Neural cell (in vitro differentiated cells): ENCODE results near the gene MTRF1L. TPM values are rescaled to one million over a fixed set of nuclear protein-coding genes. Genes with fewer than 3 reads are reported as not detected.

Experiments
- H2AFZ ChIP-seq: fragments of 200-600, 300-800 bp; sonication (generic), shearing (Covaris generic); 2 replicates; pipeline ENCODE4 v1.6.0; 2014; ENCODE audit warnings: low read depth, mild to moderate bottlenecking, antibody characterized with exemption, low read length, moderate library complexity
- H3F3A ChIP-seq: fragments of 200-600 bp; shearing (Covaris generic); 2 replicates; pipeline ENCODE4 v1.6.1; 2016; ENCODE audit warnings: mild to moderate bottlenecking, moderate library complexity, mixed read lengths, antibody characterized with exemption, low read length; ENCODE audit not compliant: insufficient read depth, poor library complexity, severe bottlenecking
- H3K27ac ChIP-seq: fragments of 200-600, 300-800 bp; sonication (generic), shearing (Covaris generic); 2 replicates; pipeline ENCODE4 v1.5.1; 2014; ENCODE audit warnings: mild to moderate bottlenecking, low read length, moderate library complexity
- H3K27me3 ChIP-seq: fragments of 300-800, 200-600 bp; sonication (generic), shearing (Covaris generic); 2 replicates; pipeline ENCODE4 v1.6.0; 2014; ENCODE audit warnings: mild to moderate bottlenecking, low read depth, low read length, moderate library complexity; ENCODE audit not compliant: insufficient read depth
- H3K36me3 ChIP-seq: fragments of 300-800, 200-600 bp; sonication (generic), shearing (Covaris generic); 2 replicates; pipeline ENCODE4 v1.5.1; 2014; ENCODE audit warnings: mild to moderate bottlenecking, antibody characterized with exemption, low read length, moderate library complexity; ENCODE audit not compliant: insufficient read depth
- H3K4me2 ChIP-seq: fragments of 300-800, 200-600 bp; sonication (generic), shearing (Covaris generic); 2 replicates; pipeline ENCODE4 v1.6.0; 2014; ENCODE audit warnings: mild to moderate bottlenecking, low read length
- H3K4me3 ChIP-seq: fragments of 300-800, 200-600 bp; sonication (generic), shearing (Covaris generic); 2 replicates; pipeline ENCODE4 v1.5.1; 2014; ENCODE audit warnings: mild to moderate bottlenecking, low read length, moderate library complexity
- H3K79me2 ChIP-seq: fragments of 200-600 bp; shearing (Covaris generic); replicated peaks from 2 replicates; pipeline ENCODE4 v1.6.0; 2014; ENCODE audit warnings: mild to moderate bottlenecking, low read length, moderate library complexity; ENCODE audit not compliant: insufficient read depth
- H3K9ac ChIP-seq: fragments of 300-800, 200-600 bp; sonication (generic), shearing (Covaris generic); 2 replicates; pipeline ENCODE4 v1.6.1; 2016; ENCODE audit warnings: mild to moderate bottlenecking, low read length, mixed read lengths
- H3K9me2 ChIP-seq: fragments of 200-600 bp; shearing (Covaris generic); 2 replicates; pipeline ENCODE4 v1.6.1; 2016; ENCODE audit warnings: mild to moderate bottlenecking, low read length, mixed read lengths; ENCODE audit not compliant: insufficient read depth
- H3K9me3 ChIP-seq: fragments of 200-600, 300-800 bp; sonication (generic), shearing (Covaris generic); 2 replicates; pipeline ENCODE4 v1.6.1; 2016; ENCODE audit warnings: mild to moderate bottlenecking, mixed run types, low read length, moderate library complexity, mixed read lengths
- H4K20me1 ChIP-seq: fragments of 200-600 bp; shearing (Covaris generic); 2 replicates; pipeline ENCODE4 v1.6.1; 2016; ENCODE audit warnings: mild to moderate bottlenecking, mixed run types; ENCODE audit not compliant: insufficient read depth
- EP300 ChIP-seq: fragments of 450-650 bp; conservative IDR thresholded peaks from 2 replicates; pipeline ENCODE4 v1.6.1; 2014; ENCODE audit warnings: antibody characterized with exemption, mild to moderate bottlenecking, moderate library complexity; ENCODE audit not compliant: poor library complexity, severe bottlenecking
- EZH2 ChIP-seq: fragments of 200-600, 300-800 bp; shearing (Covaris generic), sonication (generic); IDR thresholded peaks from 2 replicates; pipeline ENCODE4 v1.6.1; 2014; ENCODE audit warnings: antibody characterized with exemption, low read length, borderline replicate concordance, mild to moderate bottlenecking; ENCODE audit not compliant: insufficient read depth, poor library complexity, severe bottlenecking
- MXI1 ChIP-seq: fragments of 450-650 bp; conservative IDR thresholded peaks from 2 replicates; pipeline ENCODE4 v1.6.1; 2014; ENCODE audit warnings: antibody characterized with exemption, mild to moderate bottlenecking; ENCODE audit not compliant: poor library complexity, severe bottlenecking
- POLR2AphosphoS5 ChIP-seq: IDR thresholded peaks from 2 replicates; pipeline ENCODE4 v1.6.1; 2012
- RAD21 ChIP-seq: fragments of 450-650 bp; conservative IDR thresholded peaks from 2 replicates; pipeline ENCODE4 v1.6.1; 2014; ENCODE audit warnings: antibody characterized with exemption, mild to moderate bottlenecking, moderate library complexity
- SMC3 ChIP-seq: fragments of 450-650 bp; conservative IDR thresholded peaks from 2 replicates; pipeline ENCODE4 v1.6.1; 2014; ENCODE audit warnings: antibody characterized with exemption, mild to moderate bottlenecking, moderate library complexity; ENCODE audit not compliant: poor library complexity
- TAF1 ChIP-seq: IDR thresholded peaks from 2 replicates; pipeline ENCODE4 v1.6.1; 2012; ENCODE audit warnings: low read depth
- polyA plus RNA-seq: library from polyadenylated mRNA; depleted of rRNA; stranded (reverse); fragments of >200 nt; gene quantifications from 2 replicates; pipeline ENCODE4 v1.2.3, GENCODE V29; 2014
- TF ChIP-seq, protein P1 (sequence below): IDR thresholded peaks from 2 replicates; pipeline ENCODE4 v1.6.1; 2012; ENCODE audit warnings: borderline replicate concordance
- TF ChIP-seq, protein P2 (sequence below): fragments of 450-650 bp; IDR thresholded peaks from 2 replicates; pipeline ENCODE4 v1.5.1; 2014; ENCODE audit warnings: antibody characterized with exemption, mild to moderate bottlenecking, moderate library complexity; ENCODE audit not compliant: poor library complexity, severe bottlenecking

Gene MTRF1L
- polyA plus RNA-seq, 1 donor from 2014 or later = 14.0 TPM

DNA sequence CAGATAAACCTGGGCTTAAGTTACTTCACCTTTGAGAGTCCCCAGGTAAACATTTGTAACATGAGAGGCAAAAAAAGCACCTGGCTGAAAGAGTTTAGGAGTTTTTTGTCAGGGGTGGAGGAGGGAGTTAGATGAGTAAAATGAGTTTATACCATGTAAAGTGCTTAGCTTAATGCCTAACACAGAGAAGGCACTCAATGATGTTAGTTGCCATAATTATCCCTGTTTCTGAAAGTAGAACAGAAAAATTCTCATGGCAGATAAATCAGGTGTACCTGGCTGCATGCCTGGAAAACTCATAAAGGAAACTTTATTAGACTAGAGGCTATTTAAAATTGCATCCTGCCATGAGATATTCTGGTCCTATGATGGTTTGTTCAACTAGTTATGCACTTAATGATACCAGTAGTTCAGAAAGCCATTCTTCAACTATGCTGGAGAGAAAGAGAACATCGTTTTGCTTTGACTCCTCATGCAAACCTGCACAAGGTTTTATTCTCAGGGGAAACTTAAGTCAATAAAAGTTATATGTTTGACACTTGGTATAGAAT is 60.1 kb downstream of the MTRF1L start:
- no peaks in the 10 kb centered on the region for H4K20me1 ChIP-seq
- no peak overlapping the region for H2AFZ ChIP-seq
- H3K79me2 ChIP-seq = no peaks in the 10 kb centered on the region
- H3K9me3 ChIP-seq = no peaks in the 10 kb centered on the region
- H3K4me3 ChIP-seq = no peak overlapping the region
- no peak overlapping the region for H3K9ac ChIP-seq
- H3K27me3 ChIP-seq = no peaks in the 10 kb centered on the region
- TF ChIP-seq, protein P1, sequence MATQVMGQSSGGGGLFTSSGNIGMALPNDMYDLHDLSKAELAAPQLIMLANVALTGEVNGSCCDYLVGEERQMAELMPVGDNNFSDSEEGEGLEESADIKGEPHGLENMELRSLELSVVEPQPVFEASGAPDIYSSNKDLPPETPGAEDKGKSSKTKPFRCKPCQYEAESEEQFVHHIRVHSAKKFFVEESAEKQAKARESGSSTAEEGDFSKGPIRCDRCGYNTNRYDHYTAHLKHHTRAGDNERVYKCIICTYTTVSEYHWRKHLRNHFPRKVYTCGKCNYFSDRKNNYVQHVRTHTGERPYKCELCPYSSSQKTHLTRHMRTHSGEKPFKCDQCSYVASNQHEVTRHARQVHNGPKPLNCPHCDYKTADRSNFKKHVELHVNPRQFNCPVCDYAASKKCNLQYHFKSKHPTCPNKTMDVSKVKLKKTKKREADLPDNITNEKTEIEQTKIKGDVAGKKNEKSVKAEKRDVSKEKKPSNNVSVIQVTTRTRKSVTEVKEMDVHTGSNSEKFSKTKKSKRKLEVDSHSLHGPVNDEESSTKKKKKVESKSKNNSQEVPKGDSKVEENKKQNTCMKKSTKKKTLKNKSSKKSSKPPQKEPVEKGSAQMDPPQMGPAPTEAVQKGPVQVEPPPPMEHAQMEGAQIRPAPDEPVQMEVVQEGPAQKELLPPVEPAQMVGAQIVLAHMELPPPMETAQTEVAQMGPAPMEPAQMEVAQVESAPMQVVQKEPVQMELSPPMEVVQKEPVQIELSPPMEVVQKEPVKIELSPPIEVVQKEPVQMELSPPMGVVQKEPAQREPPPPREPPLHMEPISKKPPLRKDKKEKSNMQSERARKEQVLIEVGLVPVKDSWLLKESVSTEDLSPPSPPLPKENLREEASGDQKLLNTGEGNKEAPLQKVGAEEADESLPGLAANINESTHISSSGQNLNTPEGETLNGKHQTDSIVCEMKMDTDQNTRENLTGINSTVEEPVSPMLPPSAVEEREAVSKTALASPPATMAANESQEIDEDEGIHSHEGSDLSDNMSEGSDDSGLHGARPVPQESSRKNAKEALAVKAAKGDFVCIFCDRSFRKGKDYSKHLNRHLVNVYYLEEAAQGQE = no peak
- TF ChIP-seq TAF1 (no peak), MXI1 (no peak), SMC3 (no peak), EZH2 (no peak), RAD21 (no peak), EP300 (no peak), POLR2AphosphoS5 (no peak)
- TF ChIP-seq, protein P2, sequence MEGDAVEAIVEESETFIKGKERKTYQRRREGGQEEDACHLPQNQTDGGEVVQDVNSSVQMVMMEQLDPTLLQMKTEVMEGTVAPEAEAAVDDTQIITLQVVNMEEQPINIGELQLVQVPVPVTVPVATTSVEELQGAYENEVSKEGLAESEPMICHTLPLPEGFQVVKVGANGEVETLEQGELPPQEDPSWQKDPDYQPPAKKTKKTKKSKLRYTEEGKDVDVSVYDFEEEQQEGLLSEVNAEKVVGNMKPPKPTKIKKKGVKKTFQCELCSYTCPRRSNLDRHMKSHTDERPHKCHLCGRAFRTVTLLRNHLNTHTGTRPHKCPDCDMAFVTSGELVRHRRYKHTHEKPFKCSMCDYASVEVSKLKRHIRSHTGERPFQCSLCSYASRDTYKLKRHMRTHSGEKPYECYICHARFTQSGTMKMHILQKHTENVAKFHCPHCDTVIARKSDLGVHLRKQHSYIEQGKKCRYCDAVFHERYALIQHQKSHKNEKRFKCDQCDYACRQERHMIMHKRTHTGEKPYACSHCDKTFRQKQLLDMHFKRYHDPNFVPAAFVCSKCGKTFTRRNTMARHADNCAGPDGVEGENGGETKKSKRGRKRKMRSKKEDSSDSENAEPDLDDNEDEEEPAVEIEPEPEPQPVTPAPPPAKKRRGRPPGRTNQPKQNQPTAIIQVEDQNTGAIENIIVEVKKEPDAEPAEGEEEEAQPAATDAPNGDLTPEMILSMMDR = no peak
- H3K4me2 ChIP-seq = no peak overlapping the region
- H3K9me2 ChIP-seq = no peaks in the 10 kb centered on the region
- no peak overlapping the region for H3K27ac ChIP-seq
- H3F3A ChIP-seq = no peaks in the 10 kb centered on the region
- no peaks in the 10 kb centered on the region for H3K36me3 ChIP-seq

DNA sequence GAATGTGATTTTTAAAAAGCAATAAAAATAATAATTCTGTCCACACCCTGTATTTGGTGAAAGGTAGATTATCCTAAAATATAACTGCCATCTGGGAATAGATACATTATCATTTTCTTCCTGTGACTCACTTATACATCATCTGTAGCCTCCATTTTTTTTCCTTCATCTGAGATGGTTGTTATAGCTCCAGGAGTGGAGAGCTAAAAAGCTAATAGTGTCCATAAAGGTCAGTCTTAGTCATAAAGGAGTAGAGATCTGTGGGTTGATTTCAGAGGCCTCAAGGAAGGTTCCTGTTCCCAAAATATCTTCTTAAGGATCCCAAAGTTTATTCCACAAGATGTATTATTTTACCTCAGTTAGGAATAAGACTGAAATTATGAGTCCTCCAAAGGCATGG is 60.8 kb downstream of the MTRF1L start:
- no peak overlapping the region for H3K27ac ChIP-seq
- H3K27me3 ChIP-seq = no peaks in the 10 kb centered on the region
- H4K20me1 ChIP-seq = no peaks in the 10 kb centered on the region
- H3K4me2 ChIP-seq = no peak overlapping the region
- H3K4me3 ChIP-seq = no peak overlapping the region
- H3K36me3 ChIP-seq = no peaks in the 10 kb centered on the region
- H3K79me2 ChIP-seq = no peaks in the 10 kb centered on the region
- no peaks in the 10 kb centered on the region for H3K9me3 ChIP-seq
- no peaks in the 10 kb centered on the region for H3F3A ChIP-seq
- no peaks in the 10 kb centered on the region for H3K9me2 ChIP-seq
- no peak overlapping the region for H2AFZ ChIP-seq
- H3K9ac ChIP-seq = no peak overlapping the region
- TF ChIP-seq, protein P2 = no peak
- no peak for TF ChIP-seq EZH2
- no peak for TF ChIP-seq SMC3
- no peak for TF ChIP-seq RAD21
- TF ChIP-seq EP300 = no peak
- no peak for TF ChIP-seq POLR2AphosphoS5
- TF ChIP-seq, protein P1 = no peak
- TF ChIP-seq TAF1 = no peak
- no peak for TF ChIP-seq MXI1
